Kidney (tissue), 22 donors: Measurements from ENCODE around the gene RPS18. TPM values are rescaled to one million over a fixed set of nuclear protein-coding genes. Genes with fewer than 3 reads are reported as not detected.
"Not testable (repeated sequence)": the region's sequence is repeated elsewhere in the genome, so short reads cannot be mapped to it uniquely, and the experiment has no call there.

Experiments used
- DNase-seq, 5 donors: peaks; one replicate each; pipeline ENCODE4 v3.0.0-alpha.2; 2013 to 2020
- FAIRE-seq: peaks from 2 replicates; lab custom pipeline; 2012; peaks lifted over from hg19 to GRCh38; lab: Jason Lieb, UNC
- H3K27ac ChIP-seq, 2 donors: one replicate each; pipeline ENCODE4 v1.7.0; 2013; ENCODE audit warnings: low read depth in 2 of 2, low read length in 2 of 2, inconsistent platforms in 1 of 2
- H3K27me3 ChIP-seq: one replicate; pipeline ENCODE4 v1.7.1; 2013; ENCODE audit warnings: low read length, inconsistent platforms; ENCODE audit not compliant: control insufficient read depth, insufficient read depth
- H3K36me3 ChIP-seq, 3 donors: one replicate each; pipeline versions ENCODE4 v1.7.0 to v1.7.1; 2013; ENCODE audit warnings: low read length in 3 of 3, control low read depth in 1 of 3, inconsistent platforms in 1 of 3; ENCODE audit not compliant: insufficient read depth in 3 of 3, control insufficient read depth in 2 of 3
- H3K4me1 ChIP-seq, 3 donors: one replicate each; pipeline versions ENCODE4 v1.7.0 to v1.7.1; 2013; ENCODE audit warnings: low read length in 3 of 3, inconsistent platforms in 1 of 3, low read depth in 1 of 3; ENCODE audit not compliant: control insufficient read depth in 2 of 3, insufficient read depth in 2 of 3
- H3K4me3 ChIP-seq, 3 donors: one replicate each; pipeline versions ENCODE4 v1.7.0 to v1.8.1; 2013; ENCODE audit warnings: low read length in 3 of 3, control low read depth in 1 of 3, inconsistent platforms in 1 of 3
- H3K9ac ChIP-seq, 3 donors: one replicate each; pipeline versions ENCODE4 v1.7.0 to v1.7.1; 2013; ENCODE audit warnings: low read length in 3 of 3, control low read depth in 1 of 3, inconsistent platforms in 1 of 3
- H3K9me3 ChIP-seq, 3 donors: one replicate each; pipeline versions ENCODE4 v1.7.0 to v1.7.1; 2013; ENCODE audit warnings: low read length in 3 of 3, control low read depth in 1 of 3, inconsistent platforms in 1 of 3; ENCODE audit not compliant: control insufficient read depth in 2 of 3, insufficient read depth in 1 of 3
- CTCF ChIP-seq: IDR thresholded peaks from 3 replicates; pipeline ENCODE4 v1.5.1; 2012; ENCODE audit warnings: mild to moderate bottlenecking, moderate library complexity, borderline replicate concordance; ENCODE audit not compliant: insufficient read depth; ENCODE audit errors: extremely low read depth
- intact Hi-C: fragments of 100-400 bp; cut with DNase I; formaldehyde crosslinking; loops from one replicate; pipeline ENCODE4 v1.11.1; 2022
- long read RNA-seq, 10 donors: library from polyadenylated mRNA in 1 of 10; unstranded in 1 of 10; transcript quantifications; one replicate each; pipeline ENCODE4 v2.0.0 and lab custom pipeline, GENCODE V29; 2021 to 2026
- polyA plus RNA-seq: library from polyadenylated mRNA; stranded (reverse); fragments of 350-450 nt; fragmentation: Illumina TruSeq; extraction: RNeasy Lipid Tissue Mini Kit (QIAGEN cat#74804); gene quantifications from one replicate; pipeline ENCODE4 v1.2.3, GENCODE V29; 2014; ENCODE audit warnings: low read depth, low replicate concordance; ENCODE audit not compliant: insufficient read depth
- total RNA-seq: library from RNA; stranded (reverse); fragmentation: NEBNext Ultra II Directional; extraction: Animal tissue kit (Norgen Biotek cat#: 25700); gene quantifications from one replicate; pipeline ENCODE4 v1.2.1, GENCODE V29; 2021
- donor health status: control.
- donor health status: control.
- donor health status: control.
- donor health status: control.
- donor health status: control.
- donor health status: DM: yes; HTN: yes; CAD: no.
- donor health status: Normal renal cell carcinoma (clear cell type).

RPS18 gene
- total RNA-seq (1,706 TPM), polyA plus RNA-seq (2,618 TPM)
- long read RNA-seq, donor 1, transcript RPS18-236 (5 exons, 996 nt) = minor isoform, 51 of 1,125 reads
- long read RNA-seq, donor 1, transcript RPS18-235 (3 exons, 413 nt) = minor isoform, 13 of 1,125 reads
- long read RNA-seq, donor 1, transcript RPS18-230 (6 exons, 613 nt) = major isoform, 924 of 1,125 reads
- long read RNA-seq, donor 1, transcript RPS18-237 (5 exons, 642 nt) = minor isoform, 8 of 1,125 reads
- long read RNA-seq, donor 1, partial matches to known transcripts = 51 of 1,125 reads
- long read RNA-seq, donor 1, other reads (novel, unspliced or antisense) = 74 of 1,125 reads
- long read RNA-seq, donor 2, transcript RPS18-230 (6 exons, 613 nt) = major isoform, 1,588 of 1,835 reads
- long read RNA-seq, donor 2, transcript RPS18-237 (5 exons, 642 nt) = minor isoform, 13 of 1,835 reads
- long read RNA-seq, donor 2, transcript RPS18-235 (3 exons, 413 nt) = minor isoform, 14 of 1,835 reads
- long read RNA-seq, donor 2, transcript RPS18-236 (5 exons, 996 nt) = minor isoform, 41 of 1,835 reads
- long read RNA-seq, donor 2, partial matches to known transcripts = 59 of 1,835 reads
- long read RNA-seq, donor 2, other reads (novel, unspliced or antisense) = 113 of 1,835 reads
- long read RNA-seq, donor 3, transcript RPS18-230 (6 exons, 613 nt) = major isoform, 2,036 of 2,337 reads
- long read RNA-seq, donor 3, transcript RPS18-235 (3 exons, 413 nt) = minor isoform, 12 of 2,337 reads
- long read RNA-seq, donor 3, transcript RPS18-237 (5 exons, 642 nt) = minor isoform, 16 of 2,337 reads
- long read RNA-seq, donor 3, transcript RPS18-236 (5 exons, 996 nt) = minor isoform, 51 of 2,337 reads
- long read RNA-seq, donor 3, partial matches to known transcripts = 62 of 2,337 reads
- long read RNA-seq, donor 3, other reads (novel, unspliced or antisense) = 150 of 2,337 reads
- long read RNA-seq, donor 4, transcript RPS18-230 (6 exons, 613 nt) = major isoform, 1,383 of 1,559 reads
- long read RNA-seq, donor 4, transcript RPS18-235 (3 exons, 413 nt) = minor isoform, 5 of 1,559 reads
- long read RNA-seq, donor 4, transcript RPS18-237 (5 exons, 642 nt) = minor isoform, 15 of 1,559 reads
- long read RNA-seq, donor 4, transcript RPS18-236 (5 exons, 996 nt) = minor isoform, 35 of 1,559 reads
- long read RNA-seq, donor 4, partial matches to known transcripts = 48 of 1,559 reads
- long read RNA-seq, donor 4, other reads (novel, unspliced or antisense) = 65 of 1,559 reads
- long read RNA-seq, donor 5, transcript RPS18-230 (6 exons, 613 nt) = major isoform, 100 of 110 reads
- long read RNA-seq, donor 5, transcript RPS18-236 (5 exons, 996 nt) = minor isoform, 5 of 110 reads
- long read RNA-seq, donor 5, partial matches to known transcripts = 0 of 110 reads
- long read RNA-seq, donor 5, other reads (novel, unspliced or antisense) = 0 of 110 reads
- long read RNA-seq, donor 6, transcript RPS18-236 (5 exons, 996 nt) = minor isoform, 242 of 5,058 reads
- long read RNA-seq, donor 6, transcript RPS18-237 (5 exons, 642 nt) = minor isoform, 32 of 5,058 reads
- long read RNA-seq, donor 6, transcript RPS18-235 (3 exons, 413 nt) = minor isoform, 48 of 5,058 reads
- long read RNA-seq, donor 6, transcript RPS18-230 (6 exons, 613 nt) = major isoform, 4,154 of 5,058 reads
- long read RNA-seq, donor 6, partial matches to known transcripts = 261 of 5,058 reads
- long read RNA-seq, donor 6, other reads (novel, unspliced or antisense) = 307 of 5,058 reads
- long read RNA-seq, donor 7, transcript RPS18-235 (3 exons, 413 nt) = minor isoform, 5 of 335 reads
- long read RNA-seq, donor 7, transcript RPS18-236 (5 exons, 996 nt) = minor isoform, 8 of 335 reads
- long read RNA-seq, donor 7, transcript RPS18-230 (6 exons, 613 nt) = major isoform, 264 of 335 reads
- long read RNA-seq, donor 7, partial matches to known transcripts = 50 of 335 reads
- long read RNA-seq, donor 7, other reads (novel, unspliced or antisense) = 5 of 335 reads
- long read RNA-seq, donor 8, transcript RPS18-237 (5 exons, 642 nt) = minor isoform, 14 of 1,751 reads
- long read RNA-seq, donor 8, transcript RPS18-236 (5 exons, 996 nt) = minor isoform, 68 of 1,751 reads
- long read RNA-seq, donor 8, transcript RPS18-235 (3 exons, 413 nt) = minor isoform, 24 of 1,751 reads
- long read RNA-seq, donor 8, transcript RPS18-230 (6 exons, 613 nt) = major isoform, 1,453 of 1,751 reads
- long read RNA-seq, donor 8, partial matches to known transcripts = 78 of 1,751 reads
- long read RNA-seq, donor 8, other reads (novel, unspliced or antisense) = 108 of 1,751 reads
- long read RNA-seq, donor 9, transcript RPS18-235 (3 exons, 413 nt) = minor isoform, 9 of 785 reads
- long read RNA-seq, donor 9, transcript RPS18-236 (5 exons, 996 nt) = minor isoform, 22 of 785 reads
- long read RNA-seq, donor 9, transcript RPS18-237 (5 exons, 642 nt) = minor isoform, 7 of 785 reads
- long read RNA-seq, donor 9, transcript RPS18-230 (6 exons, 613 nt) = major isoform, 662 of 785 reads
- long read RNA-seq, donor 9, partial matches to known transcripts = 40 of 785 reads
- long read RNA-seq, donor 9, other reads (novel, unspliced or antisense) = 41 of 785 reads
- long read RNA-seq, donor 10, transcript RPS18-236 (5 exons, 996 nt) = minor isoform, 86 of 1,625 reads
- long read RNA-seq, donor 10, transcript RPS18-237 (5 exons, 642 nt) = minor isoform, 25 of 1,625 reads
- long read RNA-seq, donor 10, transcript RPS18-235 (3 exons, 413 nt) = minor isoform, 14 of 1,625 reads
- long read RNA-seq, donor 10, transcript RPS18-230 (6 exons, 613 nt) = major isoform, 1,268 of 1,625 reads
- long read RNA-seq, donor 10, partial matches to known transcripts = 121 of 1,625 reads
- long read RNA-seq, donor 10, other reads (novel, unspliced or antisense) = 102 of 1,625 reads

- Histone ChIP-seq H3K4me1 (peaks cover 6 to 31% (median 16%) of the 10 kb centered on the region in 3 donors), H3K4me3 (peak within 1 kb of the TSS; percentile 84 to 94 (median 93)), H3K36me3 (peaks cover 15 to 46% (median 25%) of the 10 kb centered on the region in 3 donors), H3K27me3 (no peaks in the 10 kb centered on the region), H3K27ac (peak within 1 kb of the TSS; percentile 91 to 93), H3K9me3 (no peaks in the 10 kb centered on the region), H3K9ac (peak within 1 kb of the TSS; percentile 93 to 95 (median 94))
- intact Hi-C loops = no loop called here
- FAIRE-seq (peak; percentile 56), DNase-seq (peak; percentile 96 to 100 (median 98))
- TF ChIP-seq CTCF = no peak
Measured at GRCh38 chr6:33271468-33272274, at the start of gene RPS18, which contains the start of gene VPS52. TSS of gene RPS18 (plus strand) at chr6:33272075. CDS start at chr6:33272120, 45 bp downstream. TSS of gene VPS52 (minus strand) at chr6:33271876. CDS start at chr6:33271675, 201 bp downstream.

- H3K4me1 ChIP-seq, H3K27me3 ChIP-seq, H3K9me3 ChIP-seq, H3K4me3 ChIP-seq, DNase-seq, FAIRE-seq, intact Hi-C loops, H3K36me3 ChIP-seq, H3K27ac ChIP-seq, H3K9ac ChIP-seq: not testable (repeated sequence)
Measured at GRCh38 chr6:33226503-33227120, 45.3 kb upstream of the RPS18 start.
